AG04450 (cell line): ENCODE measurements around the gene DACH1. TPM values are rescaled to one million over a fixed set of nuclear protein-coding genes. Genes with fewer than 3 reads are reported as not detected.

Experiments
- CTCF ChIA-PET: fragments of 300-600, 350-600 bp; formaldehyde crosslinking; extraction: SDS; loops from one replicate; lab custom pipeline; 2022; ENCODE audit warnings: antibody characterized with exemption, inconsistent platforms; lab: Charles Lee
- POLR2A ChIA-PET: fragments of 350-600 bp; formaldehyde crosslinking; extraction: SDS; loops from one replicate; lab custom pipeline; 2021; ENCODE audit warnings: antibody characterized with exemption, inconsistent platforms; lab: Yijun Ruan, JAX
- DNase-seq: peaks from one replicate; pipeline ENCODE4 v3.0.0-alpha.2; 2011; ENCODE audit warnings: low read depth, low spot score
- H3K27ac ChIP-seq: one replicate; pipeline ENCODE4 v1.5.1; 2012; ENCODE audit warnings: low read depth, low read length, control low read depth
- H3K27me3 ChIP-seq: one replicate; pipeline ENCODE4 v1.6.0; 2012; ENCODE audit warnings: low read length; ENCODE audit not compliant: control insufficient read depth, insufficient read depth
- H3K4me3 ChIP-seq: 2 replicates; pipeline ENCODE4 v1.5.1; 2011; ENCODE audit warnings: mild to moderate bottlenecking, low read depth, low read length, control low read depth
- H3K9me3 ChIP-seq: 2 replicates; pipeline ENCODE4 v1.5.1; 2012; ENCODE audit warnings: low read length; ENCODE audit not compliant: control insufficient read depth, insufficient read depth
- polyA plus RNA-seq: library from polyadenylated mRNA; depleted of rRNA; stranded (reverse); fragments of >200 nt; gene quantifications from 2 replicates; pipeline ENCODE4 v1.2.3, GENCODE V29; 2011
- TF ChIP-seq, protein P1 (sequence below): IDR thresholded peaks from 2 replicates; pipeline ENCODE4 v1.5.1; 2011; ENCODE audit warnings: low read depth, low read length, control low read depth, inconsistent platforms

The DACH1 gene
- polyA plus RNA-seq, 1 experiment: 0.10 TPM

- TF ChIP-seq, protein P1, sequence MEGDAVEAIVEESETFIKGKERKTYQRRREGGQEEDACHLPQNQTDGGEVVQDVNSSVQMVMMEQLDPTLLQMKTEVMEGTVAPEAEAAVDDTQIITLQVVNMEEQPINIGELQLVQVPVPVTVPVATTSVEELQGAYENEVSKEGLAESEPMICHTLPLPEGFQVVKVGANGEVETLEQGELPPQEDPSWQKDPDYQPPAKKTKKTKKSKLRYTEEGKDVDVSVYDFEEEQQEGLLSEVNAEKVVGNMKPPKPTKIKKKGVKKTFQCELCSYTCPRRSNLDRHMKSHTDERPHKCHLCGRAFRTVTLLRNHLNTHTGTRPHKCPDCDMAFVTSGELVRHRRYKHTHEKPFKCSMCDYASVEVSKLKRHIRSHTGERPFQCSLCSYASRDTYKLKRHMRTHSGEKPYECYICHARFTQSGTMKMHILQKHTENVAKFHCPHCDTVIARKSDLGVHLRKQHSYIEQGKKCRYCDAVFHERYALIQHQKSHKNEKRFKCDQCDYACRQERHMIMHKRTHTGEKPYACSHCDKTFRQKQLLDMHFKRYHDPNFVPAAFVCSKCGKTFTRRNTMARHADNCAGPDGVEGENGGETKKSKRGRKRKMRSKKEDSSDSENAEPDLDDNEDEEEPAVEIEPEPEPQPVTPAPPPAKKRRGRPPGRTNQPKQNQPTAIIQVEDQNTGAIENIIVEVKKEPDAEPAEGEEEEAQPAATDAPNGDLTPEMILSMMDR: no peak
- H3K27ac ChIP-seq: no peak overlapping the region
- CTCF ChIA-PET: no interaction called here
- no peaks in the 10 kb centered on the region for H3K27me3 ChIP-seq
- no peaks in the 10 kb centered on the region for H3K9me3 ChIP-seq
- DNase-seq: no peak
- POLR2A ChIA-PET: no interaction called here
- H3K4me3 ChIP-seq: no peak overlapping the region
Measured at GRCh38 chr13:71798707-71799106, 68.3 kb downstream of the DACH1 start.

- no peak overlapping the region for H3K27ac ChIP-seq
- no peak for DNase-seq
- no peaks in the 10 kb centered on the region for H3K9me3 ChIP-seq
- H3K4me3 ChIP-seq: no peak overlapping the region
- ChIA-PET POLR2A (no interaction called here), CTCF (no interaction called here)
- TF ChIP-seq, protein P1: no peak
- no peaks in the 10 kb centered on the region for H3K27me3 ChIP-seq
Measured at GRCh38 chr13:71797517-71797916, 69.5 kb downstream of the DACH1 start.

DNA sequence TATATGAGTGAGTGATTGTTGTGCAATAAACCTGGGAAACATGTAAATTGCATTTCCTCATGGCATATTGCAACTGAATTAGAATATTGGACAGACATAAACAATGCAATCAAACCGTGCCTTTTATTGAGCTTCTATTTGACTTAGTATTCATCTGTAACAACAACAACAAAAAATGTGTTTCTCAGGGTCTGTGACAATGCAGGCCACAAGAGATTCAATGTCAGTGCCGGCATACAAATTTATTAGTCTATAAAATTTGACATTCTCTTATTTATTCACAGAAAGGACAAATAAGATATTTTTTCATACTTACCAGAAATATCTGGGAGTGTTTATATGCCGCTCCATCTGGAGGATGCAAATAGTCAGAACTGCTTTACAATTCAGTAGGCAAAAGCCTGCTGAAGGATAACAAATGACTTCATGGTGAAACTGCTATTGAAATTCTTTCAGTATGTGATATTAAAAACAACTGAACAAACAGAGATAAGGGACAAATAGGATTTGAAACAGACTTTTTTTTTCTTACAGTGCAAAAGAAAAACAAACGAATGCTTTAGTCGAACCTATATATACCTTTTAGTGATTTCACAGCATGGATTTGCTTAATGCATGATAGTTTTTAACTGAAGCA is 77.2 kb downstream of the DACH1 start:
- DNase-seq: no peak
- ChIA-PET POLR2A (no interaction called here), CTCF (no interaction called here)
- H3K9me3 ChIP-seq: no peaks in the 10 kb centered on the region
- TF ChIP-seq, protein P1: no peak
- no peak overlapping the region for H3K4me3 ChIP-seq
- no peak overlapping the region for H3K27ac ChIP-seq
- no peaks in the 10 kb centered on the region for H3K27me3 ChIP-seq

GRCh38 chr13:71789037-71789436 is 78.0 kb downstream of the DACH1 start:
- no peak overlapping the region for H3K27ac ChIP-seq

DNA sequence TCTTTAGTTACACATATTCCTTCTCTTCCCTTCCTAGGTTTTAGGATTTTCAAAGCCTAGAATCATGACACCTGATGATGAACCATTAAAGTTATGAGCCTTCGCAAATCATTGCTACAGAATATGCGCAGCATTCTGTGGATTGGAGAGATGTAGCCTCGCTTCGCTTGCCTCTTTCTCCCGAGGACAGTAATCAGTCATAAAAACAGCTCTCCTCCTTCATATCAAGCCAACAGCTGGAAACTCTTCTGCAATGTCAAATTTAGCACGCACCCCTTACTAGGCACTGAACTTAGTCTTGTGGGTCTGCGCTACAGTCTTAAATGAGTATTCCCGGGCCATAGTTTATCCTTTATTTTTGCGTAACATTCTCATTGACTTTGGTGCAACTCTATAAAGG is 79.6 kb downstream of the DACH1 start:
- ChIA-PET POLR2A (no interaction called here), CTCF (no interaction called here)
- no peak for DNase-seq
- TF ChIP-seq, protein P1: no peak
- Histone ChIP-seq H3K9me3 (no peaks in the 10 kb centered on the region), H3K27ac (no peak overlapping the region), H3K27me3 (no peaks in the 10 kb centered on the region), H3K4me3 (no peak overlapping the region)

More at GRCh38 chr13:71789037-71789436, 78.0 kb downstream of the DACH1 start:
- ChIA-PET POLR2A (no interaction called here), CTCF (no interaction called here)
- no peak for DNase-seq
- H3K9me3 ChIP-seq: no peaks in the 10 kb centered on the region
- H3K4me3 ChIP-seq: no peak overlapping the region
- TF ChIP-seq, protein P1: no peak
- no peaks in the 10 kb centered on the region for H3K27me3 ChIP-seq
